HepG2 (cell line): Measurements from ENCODE around the gene SPAG6. TPM values are rescaled to one million over a fixed set of nuclear protein-coding genes. Genes with fewer than 3 reads are reported as not detected.

Experiments
- HBP1 ChIP-seq: IDR thresholded peaks from 2 replicates; pipeline ENCODE4 v1.6.1; 2016; ENCODE audit warnings: low read depth, control low read depth
- HDAC1 ChIP-seq: sonication (generic); formaldehyde crosslinking; IDR thresholded peaks from 2 replicates; pipeline ENCODE4 v1.5.1; 2020; ENCODE audit warnings: mild to moderate bottlenecking, missing genetic modification reagents
- MYC ChIP-seq: sonication (generic); formaldehyde crosslinking; IDR thresholded peaks from 2 replicates; pipeline ENCODE4 v1.9.0; 2021; ENCODE audit warnings: missing genetic modification reagents, borderline replicate concordance
- MZF1 ChIP-seq: sonication (generic); formaldehyde crosslinking; IDR thresholded peaks from 2 replicates; pipeline ENCODE4 v1.8.1; 2023; ENCODE audit warnings: mild to moderate bottlenecking, missing genetic modification reagents, borderline replicate concordance
- NFAT5 ChIP-seq: sonication (generic); formaldehyde crosslinking; IDR thresholded peaks from 2 replicates; pipeline ENCODE4 v1.4.0; 2020; ENCODE audit warnings: missing genetic modification reagents
- NFYC ChIP-seq: IDR thresholded peaks from 2 replicates; pipeline ENCODE4 v1.6.1; 2016; ENCODE audit warnings: missing genetic modification reagents, missing compliant biosample characterization
- POLR2A ChIP-seq, 2 experiments: IDR thresholded peaks; 2 replicates each; pipeline ENCODE4 v1.6.1; 2011; ENCODE audit warnings: low read depth in 2 of 2, low read length in 2 of 2, mild to moderate bottlenecking in 1 of 2, moderate library complexity in 1 of 2; ENCODE audit not compliant: insufficient read depth in 1 of 2
- POLR2G ChIP-seq: fragments of 200-400 bp; formaldehyde crosslinking; IDR thresholded peaks from 2 replicates; pipeline ENCODE4 v1.6.1; 2018; ENCODE audit warnings: mild to moderate bottlenecking, low read depth, low read length, moderate library complexity
- RAD51 ChIP-seq: fragments of 450-650 bp; IDR thresholded peaks from 2 replicates; pipeline ENCODE4 v1.6.1; 2016; ENCODE audit warnings: borderline replicate concordance
- SALL1 ChIP-seq: sonication (generic); formaldehyde crosslinking; IDR thresholded peaks from 2 replicates; pipeline ENCODE4 v1.8.0; 2022; ENCODE audit warnings: mild to moderate bottlenecking, missing genetic modification reagents
- ZBTB7A ChIP-seq: sonication (generic); formaldehyde crosslinking; IDR thresholded peaks from 2 replicates; pipeline ENCODE4 v1.8.0; 2022; ENCODE audit warnings: mild to moderate bottlenecking, missing genetic modification reagents
- ZMAT3 ChIP-seq: sonication (generic); formaldehyde crosslinking; conservative IDR thresholded peaks from 2 replicates; pipeline ENCODE4 v1.7.0; 2021; ENCODE audit warnings: missing genetic modification reagents
- ZNF234 ChIP-seq: sonication (generic); formaldehyde crosslinking; conservative IDR thresholded peaks from 2 replicates; pipeline ENCODE4 v1.5.1; 2020; ENCODE audit warnings: mild to moderate bottlenecking, missing genetic modification reagents
- ZNF496 ChIP-seq: sonication (generic); formaldehyde crosslinking; IDR thresholded peaks from 2 replicates; pipeline ENCODE4 v1.8.1; 2023; ENCODE audit warnings: mild to moderate bottlenecking, moderate library complexity, missing genetic modification reagents; ENCODE audit not compliant: insufficient replicate concordance
- polyA plus RNA-seq, 8 experiments: library from polyadenylated mRNA; depleted of rRNA in 3 of 8; stranded (reverse) in 7 of 8; unstranded in 1 of 8; fragments of >200 nt; fragmentation: Illumina TruSeq in 4 of 8; extraction: Trizol in 4 of 8; gene quantifications; 2 replicates each; pipeline versions ENCODE4 v1.2.1 to v1.2.3, GENCODE V29; 2011 to 2016; ENCODE audit warnings: low read depth in 4 of 8, missing spikeins in 1 of 8, mixed read lengths in 1 of 8; ENCODE audit not compliant: insufficient read depth in 1 of 8
- total RNA-seq, 5 experiments: library from RNA; depleted of rRNA; stranded (reverse); fragments of >200 nt; fragmentation: Illumina TruSeq; extraction: Trizol; gene quantifications; 2 replicates each; pipeline ENCODE4 v1.2.3, GENCODE V29; 2016; ENCODE audit warnings: low read depth in 1 of 5
- TF ChIP-seq, protein P1 (sequence below): sonication (generic); formaldehyde crosslinking; IDR thresholded peaks from 2 replicates; pipeline ENCODE4 v1.4.0; 2020; ENCODE audit warnings: missing genetic modification reagents
- TF ChIP-seq, protein P2 (sequence below): sonication (generic); formaldehyde crosslinking; IDR thresholded peaks from 2 replicates; pipeline ENCODE4 v1.5.0; 2020; ENCODE audit warnings: mild to moderate bottlenecking, missing genetic modification reagents
- TF ChIP-seq, protein P3 (sequence below): sonication (generic); formaldehyde crosslinking; IDR thresholded peaks from 2 replicates; pipeline ENCODE4 v1.8.1; 2023; ENCODE audit warnings: mild to moderate bottlenecking, missing genetic modification reagents

The SPAG6 gene
- total and polyA plus RNA-seq, 2 of the 13 experiments (the other 11 are each of a cell fraction or from before 2014, with no cell fraction given), result not detected

GRCh38 chr10:22321156-22321923 is 24.0 kb upstream of the SPAG6 start (continued):
- TF ChIP-seq HDAC1 (peak; percentile 51; the same call in 1 of the 2 replicates), ZNF234 (CRISPR knock-in tag) (no peak), RAD51 (no peak), MZF1 (no peak), MYC (CRISPR knock-in tag) (peak; percentile 35; the same call in 1 of the 2 replicates), ZBTB7A (CRISPR knock-in tag) (no peak), POLR2G (peak; percentile 80), NFAT5 (CRISPR knock-in tag) (no peak), ZNF496 (CRISPR knock-in tag) (no peak), ZMAT3 (CRISPR knock-in tag) (peak; percentile 45; the same call in 1 of the 2 replicates), SALL1 (no peak; the same call in 1 of the 2 replicates), HBP1 (peak; percentile 44; the same call in 1 of the 2 replicates), NFYC (no peak), POLR2A (IDR thresholded peaks at IDR 0.05; ENCODE audit: insufficient read depth in 1 of 2, low read depth in 2 of 2, low read length in 2 of 2) (peak in 1 of 2 experiments; percentile 57; a peak in 2 of 4 replicates)
- TF ChIP-seq, protein P1, sequence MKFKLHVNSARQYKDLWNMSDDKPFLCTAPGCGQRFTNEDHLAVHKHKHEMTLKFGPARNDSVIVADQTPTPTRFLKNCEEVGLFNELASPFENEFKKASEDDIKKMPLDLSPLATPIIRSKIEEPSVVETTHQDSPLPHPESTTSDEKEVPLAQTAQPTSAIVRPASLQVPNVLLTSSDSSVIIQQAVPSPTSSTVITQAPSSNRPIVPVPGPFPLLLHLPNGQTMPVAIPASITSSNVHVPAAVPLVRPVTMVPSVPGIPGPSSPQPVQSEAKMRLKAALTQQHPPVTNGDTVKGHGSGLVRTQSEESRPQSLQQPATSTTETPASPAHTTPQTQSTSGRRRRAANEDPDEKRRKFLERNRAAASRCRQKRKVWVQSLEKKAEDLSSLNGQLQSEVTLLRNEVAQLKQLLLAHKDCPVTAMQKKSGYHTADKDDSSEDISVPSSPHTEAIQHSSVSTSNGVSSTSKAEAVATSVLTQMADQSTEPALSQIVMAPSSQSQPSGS (CRISPR knock-in tag), result no peak
- TF ChIP-seq, protein P2, sequence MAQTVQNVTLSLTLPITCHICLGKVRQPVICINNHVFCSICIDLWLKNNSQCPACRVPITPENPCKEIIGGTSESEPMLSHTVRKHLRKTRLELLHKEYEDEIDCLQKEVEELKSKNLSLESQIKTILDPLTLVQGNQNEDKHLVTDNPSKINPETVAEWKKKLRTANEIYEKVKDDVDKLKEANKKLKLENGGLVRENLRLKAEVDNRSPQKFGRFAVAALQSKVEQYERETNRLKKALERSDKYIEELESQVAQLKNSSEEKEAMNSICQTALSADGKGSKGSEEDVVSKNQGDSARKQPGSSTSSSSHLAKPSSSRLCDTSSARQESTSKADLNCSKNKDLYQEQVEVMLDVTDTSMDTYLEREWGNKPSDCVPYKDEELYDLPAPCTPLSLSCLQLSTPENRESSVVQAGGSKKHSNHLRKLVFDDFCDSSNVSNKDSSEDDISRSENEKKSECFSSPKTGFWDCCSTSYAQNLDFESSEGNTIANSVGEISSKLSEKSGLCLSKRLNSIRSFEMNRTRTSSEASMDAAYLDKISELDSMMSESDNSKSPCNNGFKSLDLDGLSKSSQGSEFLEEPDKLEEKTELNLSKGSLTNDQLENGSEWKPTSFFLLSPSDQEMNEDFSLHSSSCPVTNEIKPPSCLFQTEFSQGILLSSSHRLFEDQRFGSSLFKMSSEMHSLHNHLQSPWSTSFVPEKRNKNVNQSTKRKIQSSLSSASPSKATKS, result no peak
- TF ChIP-seq, protein P3, sequence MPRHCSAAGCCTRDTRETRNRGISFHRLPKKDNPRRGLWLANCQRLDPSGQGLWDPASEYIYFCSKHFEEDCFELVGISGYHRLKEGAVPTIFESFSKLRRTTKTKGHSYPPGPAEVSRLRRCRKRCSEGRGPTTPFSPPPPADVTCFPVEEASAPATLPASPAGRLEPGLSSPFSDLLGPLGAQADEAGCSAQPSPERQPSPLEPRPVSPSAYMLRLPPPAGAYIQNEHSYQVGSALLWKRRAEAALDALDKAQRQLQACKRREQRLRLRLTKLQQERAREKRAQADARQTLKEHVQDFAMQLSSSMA (CRISPR knock-in tag), result no peak
